VCaP (cell line): ENCODE results near the gene RDH12.

Experiments
- H3K27ac ChIP-seq: fragments of 450-650 bp; 2 replicates; pipeline ENCODE4 v1.5.1; 2017
- CTCF ChIP-seq: fragments of 450-650 bp; conservative IDR thresholded peaks from 2 replicates; pipeline ENCODE4 v1.5.1; 2017; ENCODE audit warnings: mild to moderate bottlenecking, moderate library complexity

RDH12 gene

GRCh38 chr14:67674139-67674479 is 27.6 kb upstream of the RDH12 start:
- peak; percentile 23; the same call in 1 of the 2 replicates for TF ChIP-seq CTCF
- peak overlapping the region; percentile 99 for H3K27ac ChIP-seq

- peak within 1 kb of the TSS; percentile 99 for H3K27ac ChIP-seq
- TF ChIP-seq CTCF, result no peak; the same call in 1 of the 2 replicates
These were observed 27.0 kb upstream of the RDH12 start, which contains the start of gene VTI1B for GRCh38 chr14:67674480-67675218. Gene VTI1B, minus strand, starts transcription at chr14:67674632. Its CDS starts 143 bp downstream, at chr14:67674489.

- H3K27ac ChIP-seq, result peak overlapping the region; percentile 99
- no peak for TF ChIP-seq CTCF
These were observed 26.5 kb upstream of the RDH12 start for GRCh38 chr14:67675219-67675582.

GRCh38 chr14:67679006-67679405 is 22.7 kb upstream of the RDH12 start:
- no peak for TF ChIP-seq CTCF
- H3K27ac ChIP-seq, result peak overlapping the region; percentile 99

- peak overlapping the region; percentile 99 for H3K27ac ChIP-seq
- TF ChIP-seq CTCF, result no peak
These were observed 21.5 kb upstream of the RDH12 start for GRCh38 chr14:67680121-67680602.

GRCh38 chr14:67680941-67681340 is 20.7 kb upstream of the RDH12 start:
- no peak for TF ChIP-seq CTCF
- H3K27ac ChIP-seq, result peak overlapping the region; percentile 99

GRCh38 chr14:67683842-67684241 is 17.8 kb upstream of the RDH12 start:
- peak overlapping the region; percentile 99 for H3K27ac ChIP-seq
- TF ChIP-seq CTCF, result no peak
